Mesenteric fat pad (tissue), 1 donor: Measurements from ENCODE around the gene KRTAP20-4. TPM values are rescaled to one million over a fixed set of nuclear protein-coding genes. Genes with fewer than 3 reads are reported as not detected.

ENCODE experiments used
- DNase-seq: peaks from one replicate; pipeline ENCODE4 v3.0.0-alpha.2; 2020; ENCODE audit warnings: low spot score
- long read RNA-seq: library from polyadenylated mRNA; unstranded; transcript quantifications from one replicate; pipeline ENCODE4 v2.0.0, GENCODE V29; 2020
- total RNA-seq: library from RNA; stranded (reverse); fragmentation: NEBNext Ultra II Directional; extraction: Animal tissue kit (Norgen Biotek cat#: 25700); gene quantifications from one replicate; pipeline ENCODE4 v1.2.1, GENCODE V29; 2021
- donor health status: DM: yes; HTN: yes; CAD: no.

KRTAP20-4 gene
- not detected for total RNA-seq
- long read RNA-seq, result 0 reads

- DNase-seq, result no peak
Observed at GRCh38 chr21:30620522-30620921, at the start of gene KRTAP20-4. KRTAP20-4 (plus strand) TSS chr21:30620627.

- DNase-seq, result no peak
Observed at GRCh38 chr21:30577766-30578165, 42.7 kb upstream of the KRTAP20-4 start.

GRCh38 chr21:30579346-30579745 lies 41.1 kb upstream of the KRTAP20-4 start:
- DNase-seq, result no peak

- DNase-seq, result no peak
Observed at GRCh38 chr21:30580132-30580531, 40.3 kb upstream of the KRTAP20-4 start.

- DNase-seq, result no peak
Observed at GRCh38 chr21:30582870-30583269, 37.6 kb upstream of the KRTAP20-4 start.

GRCh38 chr21:30590297-30590696 lies 30.1 kb upstream of the KRTAP20-4 start, which contains the start of gene KRTAP22-2:
KRTAP22-2 (minus strand) TSS chr21:30590397.
- DNase-seq, result no peak

- no peak for DNase-seq
Observed at GRCh38 chr21:30592140-30592539, 28.3 kb upstream of the KRTAP20-4 start, which contains the start of gene KRTAP6-3. KRTAP6-3 (plus strand) TSS chr21:30592440; CDS start chr21:30592446, 6 bp downstream.

GRCh38 chr21:30598802-30599201 lies 21.6 kb upstream of the KRTAP20-4 start, which contains the start of gene KRTAP6-2:
KRTAP6-2 (minus strand) TSS chr21:30598902; CDS start chr21:30598874, 28 bp downstream.
- no peak for DNase-seq

GRCh38 chr21:30600787-30601186 lies 19.6 kb upstream of the KRTAP20-4 start, which contains the start of gene KRTAP22-1:
KRTAP22-1 (plus strand) TSS chr21:30601087.
- no peak for DNase-seq

- DNase-seq, result no peak
Observed at GRCh38 chr21:30605968-30606367, 14.5 kb upstream of the KRTAP20-4 start.

GRCh38 chr21:30612132-30612531 lies 8.3 kb upstream of the KRTAP20-4 start:
- no peak for DNase-seq

- no peak for DNase-seq
Observed at GRCh38 chr21:30613836-30614235, 6.6 kb upstream of the KRTAP20-4 start, which contains the start of gene KRTAP6-1. KRTAP6-1 (minus strand) TSS chr21:30613930; CDS start chr21:30613904, 26 bp downstream.

- DNase-seq, result no peak
Observed at GRCh38 chr21:30615199-30615598, 5.2 kb upstream of the KRTAP20-4 start.

- DNase-seq, result no peak
Observed at GRCh38 chr21:30616125-30616524, 4.3 kb upstream of the KRTAP20-4 start, which contains the start of gene KRTAP20-1. KRTAP20-1 (plus strand) TSS chr21:30616425; CDS start chr21:30616455, 30 bp downstream.

- no peak for DNase-seq
Observed at GRCh38 chr21:30620080-30620479, 347 bp upstream of the KRTAP20-4 start.

- no peak for DNase-seq
Observed at GRCh38 chr21:30623362-30623761, 2.9 kb downstream of the KRTAP20-4 start.

GRCh38 chr21:30625449-30626165 lies 5.2 kb downstream of the KRTAP20-4 start:
- no peak for DNase-seq

- no peak for DNase-seq
Observed at GRCh38 chr21:30628109-30628508, 7.7 kb downstream of the KRTAP20-4 start.

GRCh38 chr21:30629200-30629599 lies 8.8 kb downstream of the KRTAP20-4 start:
- DNase-seq, result no peak

- DNase-seq, result no peak
Observed at GRCh38 chr21:30634906-30635305, 14.5 kb downstream of the KRTAP20-4 start, which contains the start of gene KRTAP20-2. KRTAP20-2 (plus strand) TSS chr21:30635206; CDS start chr21:30635264, 58 bp downstream.

GRCh38 chr21:30638686-30639085 lies 18.3 kb downstream of the KRTAP20-4 start:
- no peak for DNase-seq

GRCh38 chr21:30642564-30642963 lies 22.1 kb downstream of the KRTAP20-4 start, which contains the start of gene KRTAP20-3:
KRTAP20-3 (plus strand) TSS chr21:30642864.
- DNase-seq, result no peak
